Naive thymus-derived CD8-positive, alpha-beta T cell (primary cell): Measurements from ENCODE around the gene SDR39U1. TPM values are rescaled to one million over a fixed set of nuclear protein-coding genes. Genes with fewer than 3 reads are reported as not detected.

Experiments used
- ATAC-seq, 2 donors: fragments of 150-1000 bp; cut with Tn5 transposase in 1 of 2; sonication (Bioruptor Pico), chemical (Tn5 transposase) in 1 of 2; 1 replicate in 1 of 2; 2 replicates in 1 of 2; pipeline ENCODE4 v1.10.0; 2021; ENCODE audit warnings: mild to moderate bottlenecking in 2 of 2, moderate library complexity in 2 of 2
- POLR2A ChIA-PET: fragments of 350-600 bp; sonication (Branson Sonifier 250); formaldehyde crosslinking; loops from one replicate; lab custom pipeline; 2021; ENCODE audit warnings: antibody characterized with exemption; lab: Charles Lee
- DNase-seq, 10 donors: peaks; one replicate each; pipeline versions ENCODE4 v3.0.0 to v3.0.0-alpha.2; 2020 to 2022
- H3K27ac Mint-ChIP-seq, 10 donors: one replicate each; pipeline ENCODE4 v1.8.0; 2020 to 2022; ENCODE audit warnings: mild to moderate bottlenecking in 10 of 10, mixed read lengths in 10 of 10, moderate library complexity in 4 of 10, inconsistent platforms in 1 of 10
- H3K27me3 Mint-ChIP-seq, 5 donors: one replicate each; pipeline ENCODE4 v1.8.0; 2021 to 2022; ENCODE audit warnings: mixed read lengths in 5 of 5
- H3K36me3 Mint-ChIP-seq, 3 donors: one replicate each; pipeline ENCODE4 v1.8.0; 2020 to 2022; ENCODE audit warnings: mixed read lengths in 3 of 3, mild to moderate bottlenecking in 2 of 3, inconsistent platforms in 1 of 3
- H3K4me1 Mint-ChIP-seq, 4 donors: one replicate each; pipeline ENCODE4 v1.8.0; 2021 to 2022; ENCODE audit warnings: mixed read lengths in 4 of 4
- H3K4me3 Mint-ChIP-seq, 10 donors: one replicate each; pipeline ENCODE4 v1.8.0; 2020 to 2022; ENCODE audit warnings: mild to moderate bottlenecking in 10 of 10, mixed read lengths in 10 of 10, moderate library complexity in 6 of 10, inconsistent platforms in 1 of 10
- H3K9me3 Mint-ChIP-seq, 9 donors: one replicate each; pipeline ENCODE4 v1.8.0; 2020 to 2022; ENCODE audit warnings: mixed read lengths in 9 of 9, mild to moderate bottlenecking in 3 of 9, inconsistent platforms in 1 of 9, moderate library complexity in 1 of 9
- polyA plus RNA-seq, 3 donors: library from polyadenylated mRNA; unstranded; fragments of 300-500 nt; fragmentation: Illumina TruSeq; gene quantifications; one replicate each; pipeline ENCODE4 v1.2.3, GENCODE V29; 2021
- total RNA-seq, 8 experiments: library from RNA in 2 of 8; stranded (reverse) in 2 of 8; gene quantifications; one replicate each; pipeline ENCODE4 v1.2.3 and lab custom pipeline; 2021 to 2026

The SDR39U1 gene
- total and polyA plus RNA-seq, 5 experiments from 2014 or later: 70.3 to 145 (median 90.8) TPM

GRCh38 chr14:24440606-24441399 is 1.8 kb downstream of the SDR39U1 start:
- peaks cover 0 to 8% (median 0%) of the 10 kb centered on the region in 9 donors for H3K9me3 Mint-ChIP-seq
- POLR2A ChIA-PET: interaction anchor here (0.9 to 4.8 kb wide), 6 partner anchors 11 to 227 kb away, joined by 3 to 110 read pairs (median 3); partner anchors contain the start of genes CBLN3, CHMP4A, KHNYN and RABGGTA

GRCh38 chr14:24439830-24440605 is 2.6 kb downstream of the SDR39U1 start:
- H3K27ac Mint-ChIP-seq: peak overlapping the region in 8 of 10 donors; percentile 22 to 100 (median 64)
- ATAC-seq: no peak
- DNase-seq: no peak
- H3K4me3 Mint-ChIP-seq: peak overlapping the region in 4 of 10 donors; percentile 3 to 76 (median 52)
- POLR2A ChIA-PET: interaction anchor here (1.4 to 4.8 kb wide), 2 partner anchors 10 to 100 kb away, joined by 3 to 110 read pairs; partner anchors contain the start of genes CBLN3, KHNYN and RIPK3
- peaks cover 0 to 8% (median 0%) of the 10 kb centered on the region in 9 donors for H3K9me3 Mint-ChIP-seq
- H3K36me3 Mint-ChIP-seq: peaks cover 0 to 47% (median 7%) of the 10 kb centered on the region in 3 donors
- H3K4me1 Mint-ChIP-seq: peaks cover 30 to 70% (median 64%) of the 10 kb centered on the region in 4 donors
- H3K27me3 Mint-ChIP-seq: no peaks in the 10 kb centered on the region

More at GRCh38 chr14:24440606-24441399, 1.8 kb downstream of the SDR39U1 start:
- peaks cover 28 to 64% (median 60%) of the 10 kb centered on the region in 4 donors for H3K4me1 Mint-ChIP-seq
- ATAC-seq (no peak), DNase-seq (no peak)
- peak overlapping the region; percentile 4 to 98 (median 96) for H3K4me3 Mint-ChIP-seq
- H3K27ac Mint-ChIP-seq: peak overlapping the region in 9 of 10 donors; percentile 27 to 100 (median 99)
- H3K36me3 Mint-ChIP-seq: peaks cover 0 to 39% (median 8%) of the 10 kb centered on the region in 3 donors
- no peaks in the 10 kb centered on the region for H3K27me3 Mint-ChIP-seq

DNA sequence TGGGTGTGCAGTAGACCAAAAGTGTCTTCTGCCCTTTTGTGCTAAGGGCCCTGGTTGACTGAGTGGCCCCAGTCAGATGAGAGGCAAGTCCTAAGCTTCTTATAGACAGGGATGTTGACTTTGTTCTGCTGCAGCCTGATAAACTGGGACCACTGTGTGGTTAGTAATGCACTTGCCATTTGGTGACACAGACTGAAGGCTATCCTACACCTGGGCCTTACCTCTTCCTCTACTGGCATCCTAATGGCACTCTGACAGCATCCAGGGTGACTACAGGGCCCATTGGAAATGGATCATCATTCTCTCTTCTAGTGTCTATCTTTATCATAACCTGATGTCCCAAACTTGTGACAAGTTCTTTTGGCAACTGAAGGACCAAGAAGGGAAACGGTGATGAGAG is 3.3 kb downstream of the SDR39U1 start:
- DNase-seq: no peak
- Mint-ChIP-seq H3K27me3 (no peaks in the 10 kb centered on the region), H3K27ac (peak overlapping the region in 7 of 10 donors; percentile 9 to 75 (median 46)), H3K36me3 (peaks cover 0 to 54% (median 7%) of the 10 kb centered on the region in 3 donors), H3K4me1 (peaks cover 31 to 71% (median 64%) of the 10 kb centered on the region in 4 donors), H3K4me3 (peak overlapping the region in 2 of 10 donors; percentile 48 to 76), H3K9me3 (peaks cover 0 to 8% (median 0%) of the 10 kb centered on the region in 9 donors)
- POLR2A ChIA-PET: interaction anchor here (1.4 to 4.8 kb wide), 3 partner anchors 9 to 99 kb away, joined by 3 to 110 read pairs (median 6); partner anchors contain the start of genes CBLN3, KHNYN and RIPK3
- no peak for ATAC-seq

- POLR2A ChIA-PET: interaction anchor here (1.6 to 3.4 kb wide), 3 partner anchors 9 to 168 kb away, joined by 5 to 37 read pairs (median 6); partner anchors contain the start of genes CBLN3, KHNYN and RABGGTA
- H3K9me3 Mint-ChIP-seq: peaks cover 0 to 4% (median 0%) of the 10 kb centered on the region in 9 donors
- no peaks in the 10 kb centered on the region for H3K27me3 Mint-ChIP-seq
- peaks cover 0 to 62% (median 7%) of the 10 kb centered on the region in 3 donors for H3K36me3 Mint-ChIP-seq
- ATAC-seq (no peak), DNase-seq (no peak)
- H3K4me1 Mint-ChIP-seq: peaks cover 29 to 69% (median 61%) of the 10 kb centered on the region in 4 donors
- H3K27ac Mint-ChIP-seq: peak overlapping the region in 9 of 10 donors; percentile 37 to 86 (median 64)
- H3K4me3 Mint-ChIP-seq: peak overlapping the region in 1 of 10 donors; percentile 57
These were observed 4.1 kb downstream of the SDR39U1 start for GRCh38 chr14:24438223-24439097.

- Mint-ChIP-seq H3K4me3 (peak overlapping the region in 9 of 10 donors; percentile 4 to 65 (median 43)), H3K4me1 (peaks cover 29 to 62% (median 60%) of the 10 kb centered on the region in 4 donors), H3K9me3 (no peaks in the 10 kb centered on the region), H3K36me3 (peaks cover 0 to 70% (median 7%) of the 10 kb centered on the region in 3 donors), H3K27ac (peak overlapping the region in 9 of 10 donors; percentile 46 to 92 (median 86)), H3K27me3 (no peaks in the 10 kb centered on the region)
- POLR2A ChIA-PET: interaction anchor here (1.0 to 3.4 kb wide), 7 partner anchors 9 to 222 kb away, joined by 4 to 37 read pairs (median 6); partner anchors contain the start of genes CBLN3, KHNYN, LTB4R and MDP1
- no peak for DNase-seq
- no peak for ATAC-seq
These were observed 4.9 kb downstream of the SDR39U1 start for GRCh38 chr14:24437736-24438067.

GRCh38 chr14:24437020-24437735 is 5.4 kb downstream of the SDR39U1 start:
- Mint-ChIP-seq H3K9me3 (no peaks in the 10 kb centered on the region), H3K36me3 (peaks cover 0 to 73% (median 7%) of the 10 kb centered on the region in 3 donors), H3K27ac (peak overlapping the region in 9 of 10 donors; percentile 27 to 92 (median 89)), H3K4me1 (peaks cover 25 to 62% (median 57%) of the 10 kb centered on the region in 4 donors), H3K4me3 (peak overlapping the region; percentile 22 to 75 (median 63)), H3K27me3 (no peaks in the 10 kb centered on the region)
- peak in 2 of 10 donors; percentile 23 to 32 for DNase-seq
- peak in 1 of 2 donors; percentile 22 for ATAC-seq
- POLR2A ChIA-PET: interaction anchor here (0.9 to 3.4 kb wide), 10 partner anchors 8 to 223 kb away, joined by 3 to 37 read pairs (median 5); partner anchors contain the start of genes CBLN3, CHMP4A, KHNYN and LTB4R

DNA sequence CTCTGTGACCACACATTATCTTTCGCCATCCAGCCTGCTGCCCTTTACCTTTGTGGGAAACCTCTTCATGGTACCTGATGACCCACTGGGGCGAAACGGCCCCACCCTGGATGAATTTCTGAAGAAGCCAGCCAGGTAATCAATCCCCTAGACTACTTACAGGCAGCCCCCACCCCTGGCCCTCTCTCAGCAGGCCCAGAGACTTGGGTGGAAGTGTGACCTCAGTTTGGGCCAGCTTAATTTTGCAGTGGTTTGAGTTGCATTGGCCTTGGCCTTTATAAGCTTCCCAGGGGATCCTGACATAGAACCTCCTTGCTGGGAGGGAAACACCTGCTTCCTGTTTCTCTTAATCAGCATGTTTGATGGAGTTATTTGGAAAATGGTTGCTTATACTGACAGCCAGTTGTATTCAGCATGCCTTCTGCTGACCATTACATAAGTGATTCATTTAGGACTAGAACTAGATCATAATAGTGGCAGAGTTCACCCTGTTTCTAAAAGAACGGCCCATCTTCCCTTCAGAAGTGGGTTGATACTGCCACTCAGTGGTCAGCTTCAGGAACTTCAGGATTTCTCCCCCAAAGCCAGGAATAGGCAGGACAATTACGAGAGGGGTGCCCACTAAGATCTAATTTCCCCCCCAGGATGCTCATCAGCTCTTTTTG is 6.1 kb downstream of the SDR39U1 start:
- peaks cover 26 to 63% (median 57%) of the 10 kb centered on the region in 4 donors for H3K4me1 Mint-ChIP-seq
- H3K36me3 Mint-ChIP-seq: peaks cover 0 to 78% (median 7%) of the 10 kb centered on the region in 3 donors
- no peaks in the 10 kb centered on the region for H3K9me3 Mint-ChIP-seq
- H3K27me3 Mint-ChIP-seq: no peaks in the 10 kb centered on the region
- peak overlapping the region in 9 of 10 donors; percentile 9 to 91 (median 85) for H3K27ac Mint-ChIP-seq
- DNase-seq (peak in 6 of 10 donors; percentile 37 to 64 (median 52)), ATAC-seq (peak; percentile 46 to 49)
- POLR2A ChIA-PET: interaction anchor here (0.5 to 3.4 kb wide), 10 partner anchors 10 to 222 kb away, joined by 3 to 37 read pairs (median 4); partner anchors contain the start of genes ADCY4, CHMP4A, LTB4R and MDP1
- peak overlapping the region in 9 of 10 donors; percentile 22 to 75 (median 61) for H3K4me3 Mint-ChIP-seq

DNA sequence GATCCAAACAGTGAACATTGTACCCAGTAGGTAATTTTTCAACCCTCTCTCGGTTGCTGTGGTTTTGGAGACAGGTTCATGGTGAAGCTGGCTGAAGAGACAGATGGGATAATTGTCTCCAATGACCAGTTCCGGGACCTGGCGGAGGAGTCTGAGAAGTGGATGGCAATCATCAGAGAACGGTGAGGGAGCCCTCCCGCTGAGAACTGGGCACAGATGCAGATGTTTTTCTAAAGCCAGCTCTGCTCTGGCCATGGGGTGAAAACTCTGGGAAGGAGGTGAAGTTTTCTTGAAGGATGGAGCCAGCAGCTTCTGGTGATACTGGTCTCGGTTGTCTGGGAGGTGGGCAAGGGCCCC is 6.6 kb downstream of the SDR39U1 start:
- H3K27me3 Mint-ChIP-seq: no peaks in the 10 kb centered on the region
- peak overlapping the region in 1 of 10 donors; percentile 2 for H3K4me3 Mint-ChIP-seq
- no peaks in the 10 kb centered on the region for H3K9me3 Mint-ChIP-seq
- peaks cover 0 to 80% (median 7%) of the 10 kb centered on the region in 3 donors for H3K36me3 Mint-ChIP-seq
- peaks cover 28 to 66% (median 57%) of the 10 kb centered on the region in 4 donors for H3K4me1 Mint-ChIP-seq
- DNase-seq (no peak), ATAC-seq (no peak)
- POLR2A ChIA-PET: interaction anchor here (0.7 to 3.4 kb wide), 6 partner anchors 9 to 222 kb away, joined by 3 to 37 read pairs (median 6); partner anchors contain the start of genes ADCY4, CHMP4A, LTB4R and TINF2
- peak overlapping the region in 4 of 10 donors; percentile 33 to 90 (median 48) for H3K27ac Mint-ChIP-seq

- H3K9me3 Mint-ChIP-seq: no peaks in the 10 kb centered on the region
- H3K4me3 Mint-ChIP-seq: no peak overlapping the region
- ATAC-seq (no peak), DNase-seq (no peak)
- H3K4me1 Mint-ChIP-seq: peaks cover 25 to 65% (median 56%) of the 10 kb centered on the region in 4 donors
- peak overlapping the region in 8 of 10 donors; percentile 10 to 77 (median 46) for H3K27ac Mint-ChIP-seq
- H3K36me3 Mint-ChIP-seq: peaks cover 0 to 74% (median 7%) of the 10 kb centered on the region in 3 donors
- no peaks in the 10 kb centered on the region for H3K27me3 Mint-ChIP-seq
- POLR2A ChIA-PET: interaction anchor here (1.2 to 3.4 kb wide), 3 partner anchors 9 to 193 kb away, joined by 3 to 37 read pairs (median 18); partner anchors contain the start of gene TINF2
These were observed 7.3 kb downstream of the SDR39U1 start for GRCh38 chr14:24435192-24435810.
